HepG2 (cell line): ENCODE results near the gene PRR14. TPM values are rescaled to one million over a fixed set of nuclear protein-coding genes. Genes with fewer than 3 reads are reported as not detected.

Experiments
- ARHGAP35 ChIP-seq: sonication (generic); formaldehyde crosslinking; IDR thresholded peaks from 2 replicates; pipeline ENCODE4 v1.9.0; 2022; ENCODE audit warnings: mild to moderate bottlenecking, inconsistent platforms, moderate library complexity, missing genetic modification reagents, borderline replicate concordance
- BHLHE40 ChIP-seq: IDR thresholded peaks from 2 replicates; pipeline ENCODE4 v1.6.1; 2011; ENCODE audit warnings: low read length, improper control_type of control experiment
- GTF2F1 ChIP-seq: fragments of 150-350 bp; IDR thresholded peaks from 2 replicates; pipeline ENCODE4 v1.6.1; 2014; ENCODE audit warnings: low read length
- GTF3A ChIP-seq: sonication (generic); formaldehyde crosslinking; conservative IDR thresholded peaks from 2 replicates; pipeline ENCODE4 v1.4.0; 2020; ENCODE audit warnings: mild to moderate bottlenecking, missing genetic modification reagents
- HNRNPH1 ChIP-seq: fragments of 200-400 bp; formaldehyde crosslinking; optimal IDR thresholded peaks from 2 replicates; pipeline ENCODE3; 2017; ENCODE audit warnings: mild to moderate bottlenecking, low read depth, low read length
- HNRNPL ChIP-seq: fragments of 200-400 bp; formaldehyde crosslinking; IDR thresholded peaks from 2 replicates; pipeline ENCODE4 v1.6.1; 2017; ENCODE audit warnings: mild to moderate bottlenecking, low read depth, low read length
- MAFF ChIP-seq: IDR thresholded peaks from 2 replicates; pipeline ENCODE4 v1.6.1; 2011; ENCODE audit warnings: low read depth, low read length, improper control_type of control experiment
- MAFK ChIP-seq, 2 experiments: IDR thresholded peaks in 1 of 2; conservative IDR thresholded peaks in 1 of 2; 2 replicates each; pipeline ENCODE4 v1.6.1; 2011; ENCODE audit warnings: improper control_type of control experiment in 2 of 2, low read length in 2 of 2
- MATR3 ChIP-seq: sonication (generic); formaldehyde crosslinking; IDR thresholded peaks from 2 replicates; pipeline ENCODE4 v1.4.0; 2020; ENCODE audit warnings: missing genetic modification reagents
- MTA3 ChIP-seq: sonication (generic); formaldehyde crosslinking; IDR thresholded peaks from 2 replicates; pipeline ENCODE4 v1.4.0; 2020; ENCODE audit warnings: missing genetic modification reagents
- NFIB ChIP-seq: sonication (generic); formaldehyde crosslinking; IDR thresholded peaks from 2 replicates; pipeline ENCODE4 v1.9.0; 2021; ENCODE audit warnings: missing genetic modification reagents, mild to moderate bottlenecking, borderline replicate concordance
- RELA ChIP-seq: sonication (generic); formaldehyde crosslinking; IDR thresholded peaks from 2 replicates; pipeline ENCODE4 v1.4.0; 2020; ENCODE audit warnings: missing genetic modification reagents
- SP1 ChIP-seq, 2 experiments: fragments of 450-650 bp in 1 of 2; sonication (generic) in 1 of 2; formaldehyde crosslinking in 1 of 2; IDR thresholded peaks; 2 replicates each; pipeline versions ENCODE4 v1.4.0 to v1.6.1; 2016 to 2020; ENCODE audit warnings: missing genetic modification reagents in 1 of 2
- ZC3H4 ChIP-seq: sonication (generic); formaldehyde crosslinking; IDR thresholded peaks from 2 replicates; pipeline ENCODE4 v1.4.0; 2020; ENCODE audit warnings: missing genetic modification reagents, borderline replicate concordance
- ZNF143 ChIP-seq: sonication (generic); formaldehyde crosslinking; IDR thresholded peaks from 2 replicates; pipeline ENCODE4 v1.4.0; 2020; ENCODE audit warnings: missing genetic modification reagents
- ZNF253 ChIP-seq: sonication (generic); formaldehyde crosslinking; IDR thresholded peaks from 2 replicates; pipeline ENCODE4 v1.8.0; 2022; ENCODE audit warnings: mild to moderate bottlenecking, missing genetic modification reagents, borderline replicate concordance
- ZNF292 ChIP-seq: sonication (generic); formaldehyde crosslinking; IDR thresholded peaks from 2 replicates; pipeline ENCODE4 v1.8.1; 2022; ENCODE audit warnings: mild to moderate bottlenecking, low read depth, missing genetic modification reagents, borderline replicate concordance
- ZNF33A ChIP-seq: sonication (generic); formaldehyde crosslinking; IDR thresholded peaks from 2 replicates; pipeline ENCODE4 v1.5.1; 2020; ENCODE audit warnings: missing genetic modification reagents, mild to moderate bottlenecking, moderate library complexity, borderline replicate concordance
- ZNF460 ChIP-seq: sonication (generic); formaldehyde crosslinking; IDR thresholded peaks from 2 replicates; pipeline ENCODE4 v1.5.1; 2020; ENCODE audit warnings: missing genetic modification reagents, mild to moderate bottlenecking, borderline replicate concordance
- ZNF598 ChIP-seq: sonication (generic); formaldehyde crosslinking; IDR thresholded peaks from 2 replicates; pipeline ENCODE4 v1.5.1; 2020; ENCODE audit warnings: mild to moderate bottlenecking, missing genetic modification reagents, borderline replicate concordance
- ZNF674 ChIP-seq: sonication (generic); formaldehyde crosslinking; IDR thresholded peaks from 2 replicates; pipeline ENCODE4 v1.5.0; 2020; ENCODE audit warnings: low read depth, mild to moderate bottlenecking, missing genetic modification reagents
- ZSCAN31 ChIP-seq: sonication (generic); formaldehyde crosslinking; IDR thresholded peaks from 2 replicates; pipeline ENCODE4 v1.5.0; 2020; ENCODE audit warnings: low read depth, mild to moderate bottlenecking, missing genetic modification reagents
- polyA plus RNA-seq, 8 experiments: library from polyadenylated mRNA; depleted of rRNA in 3 of 8; stranded (reverse) in 7 of 8; unstranded in 1 of 8; fragments of >200 nt; fragmentation: Illumina TruSeq in 4 of 8; extraction: Trizol in 4 of 8; gene quantifications; 2 replicates each; pipeline versions ENCODE4 v1.2.1 to v1.2.3, GENCODE V29; 2011 to 2016; ENCODE audit warnings: low read depth in 4 of 8, missing spikeins in 1 of 8, mixed read lengths in 1 of 8; ENCODE audit not compliant: insufficient read depth in 1 of 8
- total RNA-seq, 5 experiments: library from RNA; depleted of rRNA; stranded (reverse); fragments of >200 nt; fragmentation: Illumina TruSeq; extraction: Trizol; gene quantifications; 2 replicates each; pipeline ENCODE4 v1.2.3, GENCODE V29; 2016; ENCODE audit warnings: low read depth in 1 of 5
- TF ChIP-seq, protein P1 (sequence below): sonication (generic); formaldehyde crosslinking; IDR thresholded peaks from 2 replicates; pipeline ENCODE4 v1.4.0; 2020; ENCODE audit warnings: mild to moderate bottlenecking, low read depth, missing genetic modification reagents
- TF ChIP-seq, protein P2 (sequence below): IDR thresholded peaks from 2 replicates; pipeline ENCODE4 v1.6.1; 2018; ENCODE audit warnings: missing genetic modification reagents
- TF ChIP-seq, protein P3 (sequence below): sonication (generic); formaldehyde crosslinking; conservative IDR thresholded peaks from 2 replicates; pipeline ENCODE4 v1.8.0; 2022; ENCODE audit warnings: low read depth, missing genetic modification reagents
- TF ChIP-seq, protein P4 (sequence below): sonication (generic); formaldehyde crosslinking; IDR thresholded peaks from 2 replicates; pipeline ENCODE4 v1.8.0; 2022; ENCODE audit warnings: low read depth, missing genetic modification reagents

The PRR14 gene
- total and polyA plus RNA-seq, 2 of the 13 experiments (the other 11 are each of a cell fraction or from before 2014, with no cell fraction given) = 8.4 to 11.0 TPM

DNA sequence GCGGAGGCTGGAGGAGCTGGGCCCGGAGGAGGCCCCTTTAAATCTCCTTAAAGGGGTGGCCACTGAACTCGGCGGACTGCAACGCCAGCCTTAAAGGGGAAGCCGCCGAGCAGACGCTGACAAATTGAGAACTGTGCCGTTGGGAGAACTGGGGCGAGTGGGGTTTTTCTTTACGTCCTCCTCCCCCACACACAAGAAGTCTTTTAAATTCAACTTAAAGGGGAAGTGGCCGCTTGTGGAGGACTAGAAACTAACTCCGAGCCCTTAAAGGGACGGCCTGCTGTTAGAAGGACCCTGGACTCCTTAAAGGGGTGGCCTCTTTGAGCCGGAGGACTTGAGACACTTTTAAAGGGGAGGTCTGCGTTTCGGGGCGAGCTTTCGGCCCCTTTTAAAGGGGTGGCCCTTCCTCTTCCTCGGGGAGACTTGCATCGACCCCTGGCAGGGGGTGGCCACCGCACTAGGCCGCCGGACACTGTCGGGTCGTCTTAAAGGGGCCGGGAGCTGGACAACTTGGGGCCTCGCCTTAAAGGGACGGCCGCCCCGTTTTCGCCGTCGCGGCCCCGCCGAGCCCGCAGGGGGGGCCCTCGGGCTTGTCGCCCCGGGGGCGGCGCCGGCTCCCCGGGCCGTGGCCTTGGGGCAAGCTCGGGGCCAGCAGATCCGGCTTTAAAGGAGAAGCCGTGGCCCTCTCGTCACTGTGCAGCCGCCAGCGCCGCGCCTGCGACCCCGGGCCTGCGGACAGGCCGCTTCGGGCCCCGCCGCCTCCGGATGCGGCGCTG is 8.2 kb downstream of the PRR14 start (continued):
- TF ChIP-seq ZNF460 (CRISPR knock-in tag) (no peak), BHLHE40 (no peak), ZNF292 (no peak), ZNF253 (CRISPR knock-in tag) (no peak), MTA3 (CRISPR knock-in tag) (no peak), MATR3 (CRISPR knock-in tag) (no peak), ZNF33A (CRISPR knock-in tag) (no peak), ZNF598 (peak; percentile 66; the same call in 1 of the 2 replicates), ZNF674 (CRISPR knock-in tag) (no peak), GTF2F1 (no peak), ZSCAN31 (CRISPR knock-in tag) (no peak; the same call in 1 of the 2 replicates), ZC3H4 (CRISPR knock-in tag) (no peak; the same call in 1 of the 2 replicates), NFIB (CRISPR knock-in tag) (no peak), ARHGAP35 (no peak), GTF3A (CRISPR knock-in tag) (no peak), RELA (CRISPR knock-in tag) (no peak), MAFF (no peak), MAFK (conservative IDR thresholded peaks at IDR 0.05 in 1 of 2, IDR thresholded peaks at IDR 0.05 in 1 of 2; ENCODE audit: low read length in 2 of 2) (no peak), ZNF143 (CRISPR knock-in tag) (no peak; the same call in 1 of the 2 replicates), HNRNPH1 (no peak), SP1 (IDR thresholded peaks at IDR 0.05) (no peak), SP1 (CRISPR knock-in tag; IDR thresholded peaks at IDR 0.05) (0 out of 2 replicates have a peak, but pooled peaks have one; percentile 1), HNRNPL (no peak; the same call in 1 of the 2 replicates)
- TF ChIP-seq, protein P1, sequence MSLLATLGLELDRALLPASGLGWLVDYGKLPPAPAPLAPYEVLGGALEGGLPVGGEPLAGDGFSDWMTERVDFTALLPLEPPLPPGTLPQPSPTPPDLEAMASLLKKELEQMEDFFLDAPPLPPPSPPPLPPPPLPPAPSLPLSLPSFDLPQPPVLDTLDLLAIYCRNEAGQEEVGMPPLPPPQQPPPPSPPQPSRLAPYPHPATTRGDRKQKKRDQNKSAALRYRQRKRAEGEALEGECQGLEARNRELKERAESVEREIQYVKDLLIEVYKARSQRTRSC (CRISPR knock-in tag) = no peak
- TF ChIP-seq, protein P2, sequence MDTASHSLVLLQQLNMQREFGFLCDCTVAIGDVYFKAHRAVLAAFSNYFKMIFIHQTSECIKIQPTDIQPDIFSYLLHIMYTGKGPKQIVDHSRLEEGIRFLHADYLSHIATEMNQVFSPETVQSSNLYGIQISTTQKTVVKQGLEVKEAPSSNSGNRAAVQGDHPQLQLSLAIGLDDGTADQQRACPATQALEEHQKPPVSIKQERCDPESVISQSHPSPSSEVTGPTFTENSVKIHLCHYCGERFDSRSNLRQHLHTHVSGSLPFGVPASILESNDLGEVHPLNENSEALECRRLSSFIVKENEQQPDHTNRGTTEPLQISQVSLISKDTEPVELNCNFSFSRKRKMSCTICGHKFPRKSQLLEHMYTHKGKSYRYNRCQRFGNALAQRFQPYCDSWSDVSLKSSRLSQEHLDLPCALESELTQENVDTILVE (CRISPR knock-in tag) = peak; percentile 54; the same call in 1 of the 2 replicates
- TF ChIP-seq, protein P3, sequence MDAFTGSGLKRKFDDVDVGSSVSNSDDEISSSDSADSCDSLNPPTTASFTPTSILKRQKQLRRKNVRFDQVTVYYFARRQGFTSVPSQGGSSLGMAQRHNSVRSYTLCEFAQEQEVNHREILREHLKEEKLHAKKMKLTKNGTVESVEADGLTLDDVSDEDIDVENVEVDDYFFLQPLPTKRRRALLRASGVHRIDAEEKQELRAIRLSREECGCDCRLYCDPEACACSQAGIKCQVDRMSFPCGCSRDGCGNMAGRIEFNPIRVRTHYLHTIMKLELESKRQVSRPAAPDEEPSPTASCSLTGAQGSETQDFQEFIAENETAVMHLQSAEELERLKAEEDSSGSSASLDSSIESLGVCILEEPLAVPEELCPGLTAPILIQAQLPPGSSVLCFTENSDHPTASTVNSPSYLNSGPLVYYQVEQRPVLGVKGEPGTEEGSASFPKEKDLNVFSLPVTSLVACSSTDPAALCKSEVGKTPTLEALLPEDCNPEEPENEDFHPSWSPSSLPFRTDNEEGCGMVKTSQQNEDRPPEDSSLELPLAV (CRISPR knock-in tag) = no peak
- TF ChIP-seq, protein P4, sequence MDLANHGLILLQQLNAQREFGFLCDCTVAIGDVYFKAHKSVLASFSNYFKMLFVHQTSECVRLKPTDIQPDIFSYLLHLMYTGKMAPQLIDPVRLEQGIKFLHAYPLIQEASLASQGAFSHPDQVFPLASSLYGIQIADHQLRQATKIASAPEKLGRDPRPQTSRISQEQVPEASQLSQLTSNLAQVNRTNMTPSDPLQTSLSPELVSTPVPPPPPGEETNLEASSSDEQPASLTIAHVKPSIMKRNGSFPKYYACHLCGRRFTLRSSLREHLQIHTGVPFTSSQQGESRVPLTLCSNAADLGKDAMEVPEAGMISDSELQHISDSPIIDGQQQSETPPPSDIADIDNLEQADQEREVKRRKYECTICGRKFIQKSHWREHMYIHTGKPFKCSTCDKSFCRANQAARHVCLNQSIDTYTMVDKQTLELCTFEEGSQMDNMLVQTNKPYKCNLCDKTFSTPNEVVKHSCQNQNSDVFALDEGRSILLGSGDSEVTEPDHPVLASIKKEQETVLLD (CRISPR knock-in tag) = peak; percentile 72
